Measurements from ENCODE around the gene PAPLN. TPM values are rescaled to one million over a fixed set of nuclear protein-coding genes. Genes with fewer than 3 reads are reported as not detected.

The PAPLN gene
- total RNA-seq, 3 donors from 2014 or later = 19.7 to 29.9 (median 23.8) TPM

DNA sequence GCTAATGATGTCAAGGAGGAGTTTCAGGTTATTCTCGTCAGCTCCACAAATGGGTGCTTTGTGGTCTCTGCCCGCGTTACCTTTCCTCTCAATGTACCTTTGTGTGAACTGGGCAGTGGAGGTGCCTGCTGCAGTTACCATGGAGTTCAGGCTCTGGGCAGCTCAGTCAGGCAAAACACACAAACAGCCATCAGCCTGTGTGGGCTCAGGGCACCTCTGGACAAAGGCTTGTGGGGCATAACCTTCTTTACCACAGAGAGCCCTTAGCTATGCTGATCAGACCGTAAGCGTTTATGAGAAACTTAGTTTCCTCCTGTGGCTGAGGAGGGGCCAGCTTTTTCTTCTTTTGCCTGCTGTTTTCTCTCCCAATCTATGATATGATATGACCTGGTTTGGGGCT is 16.7 kb upstream of the PAPLN start:
- Histone ChIP-seq H3K4me3 (no peak overlapping the region), H3K9me3 (no peaks in the 10 kb centered on the region), H3K27ac (no peak overlapping the region), H3K27me3 (no peaks in the 10 kb centered on the region), H3K4me1 (no peaks in the 10 kb centered on the region), H3K36me3 (peaks cover 12% of the 10 kb centered on the region)
- TF ChIP-seq POLR2A (IDR thresholded peaks at IDR 0.05) (no peak), POLR2AphosphoS5 (IDR thresholded peaks at IDR 0.05) (no peak)
- TF ChIP-seq, protein P1, sequence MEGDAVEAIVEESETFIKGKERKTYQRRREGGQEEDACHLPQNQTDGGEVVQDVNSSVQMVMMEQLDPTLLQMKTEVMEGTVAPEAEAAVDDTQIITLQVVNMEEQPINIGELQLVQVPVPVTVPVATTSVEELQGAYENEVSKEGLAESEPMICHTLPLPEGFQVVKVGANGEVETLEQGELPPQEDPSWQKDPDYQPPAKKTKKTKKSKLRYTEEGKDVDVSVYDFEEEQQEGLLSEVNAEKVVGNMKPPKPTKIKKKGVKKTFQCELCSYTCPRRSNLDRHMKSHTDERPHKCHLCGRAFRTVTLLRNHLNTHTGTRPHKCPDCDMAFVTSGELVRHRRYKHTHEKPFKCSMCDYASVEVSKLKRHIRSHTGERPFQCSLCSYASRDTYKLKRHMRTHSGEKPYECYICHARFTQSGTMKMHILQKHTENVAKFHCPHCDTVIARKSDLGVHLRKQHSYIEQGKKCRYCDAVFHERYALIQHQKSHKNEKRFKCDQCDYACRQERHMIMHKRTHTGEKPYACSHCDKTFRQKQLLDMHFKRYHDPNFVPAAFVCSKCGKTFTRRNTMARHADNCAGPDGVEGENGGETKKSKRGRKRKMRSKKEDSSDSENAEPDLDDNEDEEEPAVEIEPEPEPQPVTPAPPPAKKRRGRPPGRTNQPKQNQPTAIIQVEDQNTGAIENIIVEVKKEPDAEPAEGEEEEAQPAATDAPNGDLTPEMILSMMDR (IDR thresholded peaks at IDR 0.05) = no peak
- DNase-seq (ENCODE audit: low spot score in 2 of 2) = no peak
- intact Hi-C loops (cut with DNase I; ENCODE audit: low total_unique reads) = loop anchor here (10.0 kb wide), 1 partner anchor 1906 kb away; no protein-coding TSS in a partner anchor

DNA sequence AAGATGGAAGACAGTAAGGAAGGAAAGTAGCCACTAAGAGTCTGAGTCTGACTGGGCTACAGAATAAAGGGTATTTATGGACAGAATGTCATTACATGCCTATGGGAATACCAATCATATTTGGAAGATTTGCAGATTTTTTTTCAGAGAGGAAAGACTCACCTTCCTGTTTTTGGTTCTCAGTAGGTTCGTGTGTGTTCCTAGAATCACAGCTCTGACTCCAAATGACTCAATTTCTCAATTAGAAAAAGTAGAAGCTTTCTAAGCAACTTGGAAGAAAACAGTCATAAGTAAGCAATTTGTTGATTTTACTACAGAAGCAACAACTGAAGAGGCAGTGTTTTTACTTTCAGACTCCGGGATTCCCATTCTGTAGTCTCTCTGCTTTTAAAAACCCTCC is 15.4 kb upstream of the PAPLN start:
- no peaks in the 10 kb centered on the region for H3K27me3 ChIP-seq
- no peak overlapping the region for H3K4me3 ChIP-seq
- H3K4me1 ChIP-seq = no peaks in the 10 kb centered on the region
- H3K9me3 ChIP-seq = no peaks in the 10 kb centered on the region
- H3K36me3 ChIP-seq = peaks cover 12% of the 10 kb centered on the region
- H3K27ac ChIP-seq = peak overlapping the region in 1 of 2 donors; percentile 50
- no peak for DNase-seq (ENCODE audit: low spot score in 2 of 2)
- intact Hi-C loops (cut with DNase I; ENCODE audit: low total_unique reads) = loop anchor here (10.0 kb wide), 1 partner anchor 1907 kb away; no protein-coding TSS in a partner anchor
- TF ChIP-seq POLR2AphosphoS5 (IDR thresholded peaks at IDR 0.05) (no peak), POLR2A (IDR thresholded peaks at IDR 0.05) (no peak)
- TF ChIP-seq, protein P1 (IDR thresholded peaks at IDR 0.05) = no peak

DNA sequence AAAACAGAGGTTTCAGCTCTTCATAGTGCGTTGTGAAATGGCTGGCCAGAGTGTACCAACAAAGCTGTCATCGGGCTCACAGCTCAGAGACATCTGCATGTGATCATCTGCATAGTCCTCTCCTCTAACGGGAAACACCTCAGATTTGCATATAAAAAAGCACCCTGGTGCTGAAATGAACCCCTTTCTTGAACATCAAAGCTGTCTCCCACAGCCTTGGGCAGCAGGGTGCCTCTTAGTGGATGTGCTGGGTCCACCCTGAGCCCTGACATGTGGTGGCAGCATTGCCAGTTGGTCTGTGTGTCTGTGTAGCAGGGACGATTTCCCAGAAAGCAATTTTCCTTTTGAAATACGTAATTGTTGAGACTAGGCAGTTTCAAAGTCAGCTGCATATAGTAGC is 14.3 kb upstream of the PAPLN start:
- H3K36me3 ChIP-seq = peaks cover 5% of the 10 kb centered on the region
- intact Hi-C loops (cut with DNase I; ENCODE audit: low total_unique reads) = loop anchor here (10.0 kb wide), 1 partner anchor 1908 kb away; no protein-coding TSS in a partner anchor
- H3K9me3 ChIP-seq = no peaks in the 10 kb centered on the region
- H3K27ac ChIP-seq = peak overlapping the region; percentile 30 to 50
- no peak for DNase-seq (ENCODE audit: low spot score in 2 of 2)
- H3K4me3 ChIP-seq = no peak overlapping the region
- peaks cover 2 to 3% of the 10 kb centered on the region in 2 donors for H3K4me1 ChIP-seq
- H3K27me3 ChIP-seq = no peaks in the 10 kb centered on the region
- peak in 1 of 3 donors; percentile 53 for TF ChIP-seq POLR2AphosphoS5 (IDR thresholded peaks at IDR 0.05)
- TF ChIP-seq POLR2A (IDR thresholded peaks at IDR 0.05) = no peak
- TF ChIP-seq, protein P1 (IDR thresholded peaks at IDR 0.05) = no peak

DNA sequence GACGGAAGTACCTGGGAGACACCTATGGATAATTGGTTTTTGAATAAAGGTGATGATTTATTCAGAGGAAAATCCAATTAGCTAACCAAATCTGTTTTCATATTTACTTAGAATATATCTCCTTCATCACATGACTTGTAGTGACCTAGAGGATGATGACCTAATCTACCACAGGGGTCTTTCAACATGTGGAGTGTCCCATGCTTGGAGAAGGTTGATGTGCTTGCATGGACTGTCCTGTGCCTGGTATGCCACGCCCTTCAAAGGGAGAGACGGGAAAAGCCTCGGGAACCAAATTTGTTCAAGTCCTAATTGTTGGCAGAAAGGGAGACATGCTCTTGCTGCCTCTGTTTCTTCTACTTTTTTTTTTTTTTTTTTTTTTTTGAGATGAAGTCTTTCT is 11.8 kb upstream of the PAPLN start:
- Histone ChIP-seq H3K4me3 (no peak overlapping the region), H3K27me3 (no peaks in the 10 kb centered on the region), H3K4me1 (peaks cover 11 to 12% of the 10 kb centered on the region in 2 donors), H3K9me3 (no peaks in the 10 kb centered on the region), H3K36me3 (no peaks in the 10 kb centered on the region), H3K27ac (no peak overlapping the region)
- intact Hi-C loops (cut with DNase I; ENCODE audit: low total_unique reads) = loop anchor here (10.0 kb wide), 1 partner anchor 1911 kb away; no protein-coding TSS in a partner anchor
- TF ChIP-seq, protein P1 (IDR thresholded peaks at IDR 0.05) = no peak
- TF ChIP-seq POLR2AphosphoS5 (IDR thresholded peaks at IDR 0.05) = peak in 1 of 3 donors; percentile 20
- DNase-seq (ENCODE audit: low spot score in 2 of 2) = no peak

DNA sequence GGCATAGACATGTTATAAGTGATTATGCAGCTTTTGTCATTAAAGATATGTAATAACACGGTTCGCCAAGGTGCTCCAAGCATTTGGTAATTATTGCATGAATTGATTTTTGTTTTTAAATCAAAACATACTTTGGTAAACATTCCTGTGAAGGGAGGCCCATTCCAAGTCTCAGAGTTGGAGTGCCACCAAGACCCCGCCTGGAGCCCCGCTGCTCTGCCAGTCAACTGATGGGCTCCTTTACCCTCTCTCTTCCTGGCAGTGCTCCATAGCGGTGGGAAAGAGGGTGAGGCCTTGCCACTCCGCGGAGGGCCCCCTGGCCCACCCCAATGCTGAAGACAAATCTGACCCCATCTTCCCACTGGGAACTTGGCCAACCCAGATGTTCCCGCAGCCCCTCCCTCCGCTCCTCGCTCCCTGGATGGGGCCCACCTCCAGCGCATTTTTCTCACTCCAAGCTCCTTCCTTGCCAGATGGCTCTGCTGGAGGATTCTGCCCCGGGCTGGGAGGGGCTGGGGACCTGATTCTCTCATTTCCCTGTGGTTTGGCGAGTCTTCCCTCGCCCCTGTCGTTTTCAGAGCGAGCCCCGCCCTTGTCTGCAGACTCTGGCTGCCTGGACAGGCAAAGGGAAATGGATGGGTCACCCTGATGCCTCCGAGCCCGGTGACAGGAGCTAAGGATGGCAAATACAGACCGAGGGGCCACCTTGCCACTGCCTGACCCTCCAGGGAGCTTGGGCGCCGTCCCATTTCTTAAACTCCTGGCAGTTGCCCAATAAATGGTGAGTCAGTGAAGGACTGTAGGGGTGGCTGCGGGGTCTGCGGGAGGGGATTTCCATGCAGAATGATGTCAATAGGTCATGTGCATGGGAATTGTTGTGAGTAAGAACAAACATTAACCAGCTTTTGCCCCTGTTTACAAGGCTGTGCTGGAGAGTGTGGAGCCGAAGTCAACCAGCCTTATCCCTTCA is 9.2 kb upstream of the PAPLN start:
- peaks cover 11 to 12% of the 10 kb centered on the region in 2 donors for H3K4me1 ChIP-seq
- H3K27me3 ChIP-seq = no peaks in the 10 kb centered on the region
- intact Hi-C loops (cut with DNase I; ENCODE audit: low total_unique reads) = loop anchor here (10.0 kb wide), 1 partner anchor 1913 kb away; no protein-coding TSS in a partner anchor
- no peaks in the 10 kb centered on the region for H3K36me3 ChIP-seq
- DNase-seq (ENCODE audit: low spot score in 2 of 2) = peak in 1 of 2 donors; percentile 43
- H3K4me3 ChIP-seq = peak overlapping the region in 2 of 3 donors; percentile 13 to 46
- TF ChIP-seq POLR2AphosphoS5 (IDR thresholded peaks at IDR 0.05) = no peak
- TF ChIP-seq POLR2A (IDR thresholded peaks at IDR 0.05) = no peak
- TF ChIP-seq, protein P1 (IDR thresholded peaks at IDR 0.05) = no peak
- H3K27ac ChIP-seq = peak overlapping the region; percentile 43 to 45
- no peaks in the 10 kb centered on the region for H3K9me3 ChIP-seq
